DOHH2 (cell line): Measurements from ENCODE around the gene PRKN.

Experiments used
- H3F3A ChIP-seq: fragments of 200-600 bp; sonication (generic), shearing (Covaris generic); 2 replicates; pipeline ENCODE4 v1.6.0; 2016; ENCODE audit warnings: antibody characterized with exemption, mild to moderate bottlenecking; ENCODE audit not compliant: control insufficient read depth, insufficient read depth
- H3K27ac ChIP-seq: fragments of 200-600 bp; sonication (generic); 2 replicates; pipeline ENCODE4 v1.5.1; 2014; ENCODE audit warnings: low read depth, mild to moderate bottlenecking, low read length, moderate library complexity
- H3K27me3 ChIP-seq: fragments of 200-600 bp; sonication (generic); 2 replicates; pipeline ENCODE4 v1.6.1; 2014; ENCODE audit warnings: mild to moderate bottlenecking, low read length, mixed read lengths; ENCODE audit not compliant: control insufficient read depth
- H3K36me3 ChIP-seq: fragments of 200-600 bp; sonication (generic); 2 replicates; pipeline ENCODE4 v1.6.1; 2014; ENCODE audit warnings: mild to moderate bottlenecking, low read length, moderate library complexity, mixed read lengths; ENCODE audit not compliant: control insufficient read depth
- H3K4me1 ChIP-seq: fragments of 200-600 bp; sonication (generic); 2 replicates; pipeline ENCODE4 v1.6.1; 2014; ENCODE audit warnings: mild to moderate bottlenecking, low read length, mixed read lengths; ENCODE audit not compliant: control insufficient read depth
- H3K4me2 ChIP-seq: fragments of 200-600 bp; sonication (generic); 2 replicates; pipeline ENCODE4 v1.6.0; 2014; ENCODE audit warnings: mild to moderate bottlenecking, low read length, moderate library complexity
- H3K4me3 ChIP-seq: fragments of 200-600 bp; sonication (generic); 2 replicates; pipeline ENCODE4 v1.5.1; 2014; ENCODE audit warnings: mild to moderate bottlenecking, low read length, mixed read lengths
- H3K79me2 ChIP-seq: fragments of 200-600 bp; sonication (generic); 2 replicates; pipeline ENCODE4 v1.6.1; 2014; ENCODE audit warnings: mild to moderate bottlenecking, low read length, mixed read lengths; ENCODE audit not compliant: control insufficient read depth
- H3K9me2 ChIP-seq: fragments of 200-600 bp; sonication (generic); replicated peaks from 2 replicates; pipeline ENCODE4 v1.6.1; 2014; ENCODE audit warnings: mild to moderate bottlenecking, low read length, mixed read lengths; ENCODE audit not compliant: control insufficient read depth
- H3K9me3 ChIP-seq: fragments of 200-600 bp; sonication (generic); 2 replicates; pipeline ENCODE4 v1.6.1; 2014; ENCODE audit warnings: antibody characterized with exemption, low read length, mixed read lengths; ENCODE audit not compliant: control insufficient read depth, insufficient read depth
- H4K20me1 ChIP-seq: fragments of 200-600 bp; sonication (generic); 2 replicates; pipeline ENCODE4 v1.6.0; 2014; ENCODE audit warnings: low read depth, mild to moderate bottlenecking, antibody characterized with exemption, low read length, moderate library complexity; ENCODE audit not compliant: control insufficient read depth, insufficient read depth
- EZH2phosphoT487 ChIP-seq: fragments of 200-600 bp; sonication (generic); IDR thresholded peaks from 2 replicates; pipeline ENCODE4 v1.6.1; 2017; ENCODE audit warnings: borderline replicate concordance, mild to moderate bottlenecking, antibody characterized with exemption, low read length, moderate library complexity, mixed read lengths
- TF ChIP-seq, protein P1 (sequence below): fragments of 200-600 bp; sonication (generic); IDR thresholded peaks from one replicate; pipeline ENCODE4 v1.5.1; 2014; ENCODE audit warnings: antibody characterized with exemption, mild to moderate bottlenecking, low read depth, low read length; ENCODE audit not compliant: poor library complexity, severe bottlenecking

The PRKN gene

DNA sequence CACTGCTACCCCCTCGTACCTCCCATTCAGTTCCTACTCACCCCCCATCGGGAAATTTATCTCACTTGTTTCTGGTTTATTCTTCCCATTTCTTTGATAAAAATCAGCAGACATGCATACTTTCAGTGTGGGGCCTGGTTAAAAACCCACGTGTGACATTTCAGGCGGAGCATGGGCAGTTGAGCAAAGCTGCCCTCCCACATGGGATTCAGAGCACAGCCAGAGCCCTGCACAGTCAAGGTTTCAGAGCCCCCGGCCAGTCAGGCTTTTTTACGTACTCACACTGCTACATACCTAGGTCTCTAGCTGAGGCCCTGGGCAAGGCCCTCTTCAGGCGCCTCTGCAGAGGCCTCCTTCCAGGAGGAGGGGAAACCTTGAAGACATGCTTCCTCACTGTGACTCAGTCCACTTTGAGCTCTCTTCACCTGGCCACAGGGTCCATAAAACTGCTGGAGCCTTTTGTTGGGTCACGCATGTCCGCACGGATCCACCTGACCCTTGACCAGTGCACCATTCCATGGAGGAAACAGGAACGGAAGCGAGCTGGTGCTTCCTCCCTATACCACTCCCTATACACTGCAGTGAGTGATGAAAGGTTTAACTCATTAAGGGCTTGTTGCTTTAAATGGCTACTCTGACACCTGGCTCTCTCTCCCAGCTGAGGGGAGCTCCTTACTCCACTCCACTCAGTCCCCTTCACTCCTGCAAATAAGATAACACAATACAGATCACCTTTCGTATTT lies 713.3 kb downstream of the PRKN start:
- H3K27ac ChIP-seq: no peak overlapping the region
- H3F3A ChIP-seq: no peaks in the 10 kb centered on the region
- H3K27me3 ChIP-seq: no peaks in the 10 kb centered on the region
- H3K36me3 ChIP-seq: no peaks in the 10 kb centered on the region
- no peaks in the 10 kb centered on the region for H4K20me1 ChIP-seq
- H3K4me2 ChIP-seq: no peak overlapping the region
- no peak for TF ChIP-seq EZH2phosphoT487
- TF ChIP-seq, protein P1, sequence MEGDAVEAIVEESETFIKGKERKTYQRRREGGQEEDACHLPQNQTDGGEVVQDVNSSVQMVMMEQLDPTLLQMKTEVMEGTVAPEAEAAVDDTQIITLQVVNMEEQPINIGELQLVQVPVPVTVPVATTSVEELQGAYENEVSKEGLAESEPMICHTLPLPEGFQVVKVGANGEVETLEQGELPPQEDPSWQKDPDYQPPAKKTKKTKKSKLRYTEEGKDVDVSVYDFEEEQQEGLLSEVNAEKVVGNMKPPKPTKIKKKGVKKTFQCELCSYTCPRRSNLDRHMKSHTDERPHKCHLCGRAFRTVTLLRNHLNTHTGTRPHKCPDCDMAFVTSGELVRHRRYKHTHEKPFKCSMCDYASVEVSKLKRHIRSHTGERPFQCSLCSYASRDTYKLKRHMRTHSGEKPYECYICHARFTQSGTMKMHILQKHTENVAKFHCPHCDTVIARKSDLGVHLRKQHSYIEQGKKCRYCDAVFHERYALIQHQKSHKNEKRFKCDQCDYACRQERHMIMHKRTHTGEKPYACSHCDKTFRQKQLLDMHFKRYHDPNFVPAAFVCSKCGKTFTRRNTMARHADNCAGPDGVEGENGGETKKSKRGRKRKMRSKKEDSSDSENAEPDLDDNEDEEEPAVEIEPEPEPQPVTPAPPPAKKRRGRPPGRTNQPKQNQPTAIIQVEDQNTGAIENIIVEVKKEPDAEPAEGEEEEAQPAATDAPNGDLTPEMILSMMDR: no peak
- no peak overlapping the region for H3K4me3 ChIP-seq
- H3K79me2 ChIP-seq: no peaks in the 10 kb centered on the region
- no peaks in the 10 kb centered on the region; the same call in 1 of the 2 replicates for H3K9me3 ChIP-seq
- no peaks in the 10 kb centered on the region for H3K4me1 ChIP-seq
- no peaks in the 10 kb centered on the region for H3K9me2 ChIP-seq

DNA sequence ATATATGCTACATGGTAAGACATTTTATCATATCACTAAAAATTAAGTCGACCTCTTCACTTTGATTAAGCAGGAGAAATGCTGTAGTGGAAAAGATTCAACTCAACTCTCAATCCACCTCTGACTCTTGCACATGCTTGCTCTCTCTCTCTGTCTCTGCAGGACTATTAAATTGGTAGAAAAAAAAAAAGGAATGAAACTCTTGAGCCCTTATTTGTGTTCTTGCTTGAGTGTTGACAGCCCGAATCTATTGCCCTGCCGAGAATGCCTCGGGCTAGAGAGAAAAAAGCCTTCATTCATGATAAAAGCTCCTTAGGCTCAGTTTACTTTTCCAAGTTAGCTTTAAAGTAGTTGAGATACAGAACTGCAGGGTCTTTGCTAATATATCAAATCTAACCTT lies 722.2 kb downstream of the PRKN start:
- Histone ChIP-seq H3K4me1 (no peaks in the 10 kb centered on the region), H3F3A (no peaks in the 10 kb centered on the region), H4K20me1 (no peaks in the 10 kb centered on the region), H3K27me3 (no peaks in the 10 kb centered on the region), H3K79me2 (no peaks in the 10 kb centered on the region), H3K36me3 (no peaks in the 10 kb centered on the region), H3K27ac (no peak overlapping the region), H3K4me2 (no peak overlapping the region), H3K9me2 (0 out of 2 replicates have a peak, but pooled peaks cover 2% of the 10 kb centered on the region), H3K9me3 (no peaks in the 10 kb centered on the region), H3K4me3 (no peak overlapping the region)
- TF ChIP-seq, protein P1: no peak
- TF ChIP-seq EZH2phosphoT487: no peak

DNA sequence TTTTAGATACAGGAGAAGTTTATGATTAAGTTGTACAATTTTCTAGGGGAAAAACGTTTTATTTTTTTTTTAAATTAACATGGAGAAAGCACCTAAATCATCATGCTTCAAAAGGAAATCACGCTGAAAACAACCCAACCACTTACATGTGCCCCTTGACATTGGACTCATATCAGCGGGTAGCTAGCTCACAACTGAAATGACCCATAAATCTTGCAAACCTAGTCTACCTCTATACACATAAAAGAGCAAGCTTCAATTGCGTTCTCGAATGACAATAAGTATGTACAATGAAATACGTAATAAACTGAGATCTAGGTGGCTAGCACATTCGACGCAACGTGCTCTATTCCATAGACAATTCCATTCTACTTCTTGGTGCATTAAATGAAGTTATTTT lies 730.8 kb downstream of the PRKN start:
- Histone ChIP-seq H3K27me3 (no peaks in the 10 kb centered on the region), H3K4me2 (no peak overlapping the region), H3K79me2 (no peaks in the 10 kb centered on the region), H3K36me3 (no peaks in the 10 kb centered on the region), H3K9me3 (no peaks in the 10 kb centered on the region), H4K20me1 (no peaks in the 10 kb centered on the region), H3K4me1 (no peaks in the 10 kb centered on the region), H3K27ac (no peak overlapping the region), H3K4me3 (no peak overlapping the region), H3K9me2 (no peaks in the 10 kb centered on the region), H3F3A (no peaks in the 10 kb centered on the region)
- TF ChIP-seq, protein P1: no peak
- TF ChIP-seq EZH2phosphoT487: no peak
